HCT116 (cell line): ENCODE data around the gene LSM14A.
"Not testable (repeated sequence)": the region's sequence is repeated elsewhere in the genome, so short reads cannot be mapped to it uniquely, and the experiment has no call there.

Source experiments
- CTCF ChIP-seq, 3 experiments: fragments of 200-600 bp in 1 of 3; sonication (generic) in 1 of 3; IDR thresholded peaks in 2 of 3; conservative IDR thresholded peaks in 1 of 3; 2 replicates each; pipeline ENCODE4 v1.5.1; 2012 to 2017; ENCODE audit warnings: low read depth in 2 of 3, low read length in 2 of 3, antibody characterized with exemption in 1 of 3, borderline replicate concordance in 1 of 3, control low read depth in 1 of 3, mild to moderate bottlenecking in 1 of 3, mixed read lengths in 1 of 3, mixed run types in 1 of 3, moderate library complexity in 1 of 3; ENCODE audit not compliant: insufficient read depth in 1 of 3
- EGR1 ChIP-seq: IDR thresholded peaks from 2 replicates; pipeline ENCODE4 v1.6.1; 2012; ENCODE audit warnings: low read depth
- JUND ChIP-seq: IDR thresholded peaks from 2 replicates; pipeline ENCODE4 v1.6.1; 2012
- POLR2A ChIP-seq: IDR thresholded peaks from 2 replicates; pipeline ENCODE4 v1.7.0; 2011; ENCODE audit warnings: borderline replicate concordance; ENCODE audit not compliant: insufficient read depth, insufficient read length; ENCODE audit errors: extremely low read depth
- POLR2AphosphoS5 ChIP-seq: IDR thresholded peaks from 2 replicates; pipeline ENCODE4 v1.6.1; 2011; ENCODE audit warnings: mild to moderate bottlenecking, low read depth, low read length, moderate library complexity
- ZBTB33 ChIP-seq: IDR thresholded peaks from 2 replicates; pipeline ENCODE4 v1.6.1; 2011; ENCODE audit warnings: mild to moderate bottlenecking, low read length, moderate library complexity; ENCODE audit not compliant: insufficient replicate concordance; ENCODE audit errors: extremely low read depth

GRCh38 chr19:34243138-34243875 is 71.0 kb downstream of the LSM14A start:
- not testable (repeated sequence) for TF ChIP-seq POLR2A; POLR2AphosphoS5; CTCF (IDR thresholded peaks at IDR 0.05 in 2 of 3, conservative IDR thresholded peaks at IDR 0.05 in 1 of 3; ENCODE audit: borderline replicate concordance in 1 of 3, insufficient read depth in 1 of 3, low read depth in 2 of 3, low read length in 2 of 3); JUND; ZBTB33; EGR1
